Endothelial cell (in vitro differentiated cells): ENCODE measurements around the gene FAM221B. TPM values are rescaled to one million over a fixed set of nuclear protein-coding genes. Genes with fewer than 3 reads are reported as not detected.

Source experiments
- DNase-seq: peaks from one replicate; pipeline ENCODE4 v3.0.0; 2021; ENCODE audit warnings: low spot score
- H3K27ac Mint-ChIP-seq: one replicate; pipeline ENCODE4 v1.8.0; 2021; ENCODE audit warnings: mixed read lengths, inconsistent platforms; ENCODE audit not compliant: unreplicated experiment
- H3K27me3 Mint-ChIP-seq: one replicate; pipeline ENCODE4 v1.8.0; 2021; ENCODE audit warnings: mild to moderate bottlenecking, moderate library complexity, mixed read lengths, inconsistent platforms; ENCODE audit not compliant: unreplicated experiment
- H3K36me3 Mint-ChIP-seq: one replicate; pipeline ENCODE4 v1.8.0; 2021; ENCODE audit warnings: mild to moderate bottlenecking, low read depth, mixed read lengths, inconsistent platforms; ENCODE audit not compliant: unreplicated experiment
- H3K4me1 Mint-ChIP-seq: one replicate; pipeline ENCODE4 v1.8.0; 2021; ENCODE audit warnings: mild to moderate bottlenecking, mixed read lengths, inconsistent platforms; ENCODE audit not compliant: unreplicated experiment
- H3K4me3 Mint-ChIP-seq: one replicate; pipeline ENCODE4 v1.8.0; 2021; ENCODE audit warnings: mild to moderate bottlenecking, mixed read lengths, inconsistent platforms; ENCODE audit not compliant: unreplicated experiment
- H3K9me3 Mint-ChIP-seq: one replicate; pipeline ENCODE4 v1.8.0; 2021; ENCODE audit warnings: mixed read lengths, inconsistent platforms; ENCODE audit not compliant: unreplicated experiment
- CTCF ChIP-seq: fragments of 200-600 bp; sonication (generic); IDR thresholded peaks from one replicate; pipeline ENCODE4 v1.5.0; 2021; ENCODE audit warnings: antibody characterized with exemption; ENCODE audit not compliant: unreplicated experiment
- total RNA-seq: library from RNA; stranded (reverse); fragmentation: NEBNext Ultra II Directional; extraction: Animal tissue kit (Norgen Biotek cat#: 25700); gene quantifications from one replicate; pipeline ENCODE4 v1.2.1, GENCODE V29; 2021; ENCODE audit not compliant: unreplicated experiment

The FAM221B gene
- total RNA-seq, 1 donor from 2014 or later = not detected

DNA sequence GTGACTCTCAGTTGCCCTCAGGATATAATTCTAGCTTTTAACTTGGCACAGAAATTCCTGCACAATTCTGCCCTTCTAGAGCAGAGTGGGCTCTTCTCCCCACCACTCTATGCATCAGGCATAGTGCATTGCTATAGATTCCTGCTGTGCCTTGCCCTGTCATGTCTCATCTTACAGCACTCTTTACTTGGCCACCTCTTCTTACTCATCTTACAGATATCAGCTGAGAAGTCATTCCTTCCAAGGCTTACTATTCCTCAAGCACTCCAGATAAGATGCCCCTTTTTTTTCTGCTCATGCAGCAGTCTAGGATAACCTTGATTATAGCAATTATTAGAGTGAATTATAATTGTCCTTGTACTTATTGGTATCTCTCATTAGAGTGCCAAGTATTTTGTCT is 5.6 kb downstream of the FAM221B start:
- TF ChIP-seq CTCF = no peak
- Mint-ChIP-seq H3K9me3 (no peaks in the 10 kb centered on the region), H3K4me3 (no peak overlapping the region), H3K27me3 (peaks cover 5% of the 10 kb centered on the region), H3K4me1 (peaks cover 10% of the 10 kb centered on the region), H3K27ac (no peak overlapping the region), H3K36me3 (peaks cover 3% of the 10 kb centered on the region)
- no peak for DNase-seq

DNA sequence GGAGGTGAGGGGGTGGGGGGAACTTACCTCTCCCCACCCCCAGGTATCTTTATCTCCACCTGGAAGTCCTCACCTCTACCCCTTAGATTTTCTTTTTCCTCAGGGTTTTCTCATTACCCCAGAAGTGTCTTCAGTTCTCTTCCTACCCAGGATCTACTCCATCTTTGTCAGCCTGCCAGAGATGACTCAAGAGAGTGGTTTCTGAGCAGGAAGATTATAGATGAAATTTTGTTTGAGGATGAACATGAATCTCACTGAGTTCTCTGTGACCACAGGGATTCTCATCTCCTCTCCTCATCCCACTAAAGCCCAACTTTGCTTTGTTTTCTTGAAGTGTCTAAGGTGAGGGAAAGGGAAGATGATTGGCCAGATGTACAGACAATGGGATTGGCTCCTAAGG is 8.5 kb downstream of the FAM221B start:
- DNase-seq = no peak
- Mint-ChIP-seq H3K27ac (no peak overlapping the region), H3K36me3 (no peaks in the 10 kb centered on the region), H3K27me3 (peaks cover 7% of the 10 kb centered on the region), H3K4me1 (peaks cover 21% of the 10 kb centered on the region), H3K4me3 (no peak overlapping the region), H3K9me3 (no peaks in the 10 kb centered on the region)
- no peak for TF ChIP-seq CTCF

- Mint-ChIP-seq H3K36me3 (no peaks in the 10 kb centered on the region), H3K9me3 (no peaks in the 10 kb centered on the region), H3K27me3 (peaks cover 11% of the 10 kb centered on the region), H3K4me3 (no peak overlapping the region), H3K4me1 (peaks cover 31% of the 10 kb centered on the region), H3K27ac (no peak overlapping the region)
- no peak for TF ChIP-seq CTCF
- no peak for DNase-seq
These were observed 10.2 kb downstream of the FAM221B start for GRCh38 chr9:35818341-35818740.

GRCh38 chr9:35816708-35817107 is 11.8 kb downstream of the FAM221B start:
- Mint-ChIP-seq H3K4me3 (no peak overlapping the region), H3K27ac (no peak overlapping the region), H3K27me3 (peaks cover 11% of the 10 kb centered on the region), H3K4me1 (peaks cover 45% of the 10 kb centered on the region), H3K9me3 (no peaks in the 10 kb centered on the region), H3K36me3 (no peaks in the 10 kb centered on the region)
- peak; percentile 14 for DNase-seq
- TF ChIP-seq CTCF = no peak

DNA sequence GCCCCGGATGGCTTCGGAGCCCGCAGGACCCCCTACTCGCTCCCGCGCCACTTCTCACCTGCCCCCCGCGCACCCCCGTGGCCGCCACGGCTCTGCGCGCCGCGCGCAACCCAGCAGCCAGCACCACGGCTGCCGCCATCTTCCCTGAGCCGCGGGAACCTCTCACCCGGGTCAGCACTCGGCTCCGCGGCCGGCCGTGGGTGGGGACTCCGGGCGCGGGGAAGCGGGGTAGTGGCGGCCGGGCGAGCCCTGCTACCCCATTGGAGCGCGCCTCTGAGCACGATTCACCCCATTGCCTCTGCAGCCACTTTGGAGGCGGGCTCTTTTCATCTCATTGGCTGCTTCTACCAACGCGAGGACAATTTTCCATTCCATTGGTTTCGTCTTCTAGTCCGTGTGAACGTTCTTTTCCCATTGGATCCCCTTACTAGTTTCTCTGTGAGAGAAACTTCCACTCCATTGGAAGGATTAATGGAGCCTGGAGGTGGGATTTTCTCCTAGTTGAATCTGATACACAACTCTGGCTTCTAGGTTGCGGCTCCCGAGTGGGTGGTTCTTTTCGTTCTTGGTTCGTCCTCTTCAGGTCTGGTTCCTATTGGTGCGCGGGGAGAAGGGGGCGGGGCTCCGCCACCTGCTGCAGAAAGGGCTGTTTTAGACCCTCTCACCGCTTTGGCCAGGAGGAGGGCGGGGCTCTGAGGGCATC is 13.5 kb downstream of the FAM221B start, which contains the start of gene HINT2:
Gene HINT2 (minus strand): TSS at position 202 of the 703 bp plus-strand sequence. CDS start 63 bp downstream, at position 139.
- H3K27ac Mint-ChIP-seq = peak within 1 kb of the TSS; percentile 89
- no peaks in the 10 kb centered on the region for H3K36me3 Mint-ChIP-seq
- H3K4me1 Mint-ChIP-seq = peaks cover 45% of the 10 kb centered on the region
- peaks cover 14% of the 10 kb centered on the region for H3K27me3 Mint-ChIP-seq
- DNase-seq = peak; percentile 91
- peak within 1 kb of the TSS; percentile 96 for H3K4me3 Mint-ChIP-seq
- no peaks in the 10 kb centered on the region for H3K9me3 Mint-ChIP-seq
- TF ChIP-seq CTCF = peak; percentile 6
